NCI-H1048 (cell line): Measurements from ENCODE around the gene CDK6.
"Not testable (repeated sequence)": the region's sequence is repeated elsewhere in the genome, so short reads cannot be mapped to it uniquely, and the experiment has no call there.

Experiments
- DNase-seq: peaks from one replicate; lab custom pipeline; 2025; lab: John Stamatoyannopoulos, UW

The CDK6 gene

DNA sequence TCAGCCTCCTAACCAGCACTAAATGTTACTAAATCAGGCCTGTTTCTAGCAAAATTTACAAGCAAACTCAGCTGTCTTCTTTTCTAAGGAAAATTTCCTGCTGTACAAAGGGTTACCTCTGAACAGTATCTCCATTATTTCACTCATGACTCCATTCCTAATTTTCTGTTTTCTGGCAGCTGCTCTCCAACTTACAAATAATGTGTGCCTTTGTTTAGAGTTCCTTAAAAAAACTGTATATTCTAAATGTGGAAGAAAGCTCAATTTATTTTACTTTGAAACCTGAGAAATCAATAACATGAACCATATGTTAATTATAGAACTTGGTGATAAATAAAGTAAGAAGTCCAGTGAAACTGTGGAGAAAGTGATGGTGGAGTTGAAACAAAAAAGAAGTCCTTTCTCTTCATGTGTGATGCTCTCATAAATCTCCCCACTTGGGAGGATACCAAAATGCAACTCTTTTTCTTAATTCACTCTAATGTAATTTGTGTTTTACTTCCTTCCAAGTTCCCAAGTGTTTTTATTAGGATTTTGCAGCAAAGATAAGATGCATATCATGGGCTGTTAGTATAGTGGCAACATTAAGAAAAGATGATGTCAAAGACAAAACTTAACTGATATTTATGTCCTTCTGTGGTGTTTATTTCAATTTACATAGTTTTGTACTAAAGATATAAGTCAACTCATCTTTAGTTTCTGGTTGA is 74.8 kb downstream of the CDK6 start:
- no peak for DNase-seq

DNA sequence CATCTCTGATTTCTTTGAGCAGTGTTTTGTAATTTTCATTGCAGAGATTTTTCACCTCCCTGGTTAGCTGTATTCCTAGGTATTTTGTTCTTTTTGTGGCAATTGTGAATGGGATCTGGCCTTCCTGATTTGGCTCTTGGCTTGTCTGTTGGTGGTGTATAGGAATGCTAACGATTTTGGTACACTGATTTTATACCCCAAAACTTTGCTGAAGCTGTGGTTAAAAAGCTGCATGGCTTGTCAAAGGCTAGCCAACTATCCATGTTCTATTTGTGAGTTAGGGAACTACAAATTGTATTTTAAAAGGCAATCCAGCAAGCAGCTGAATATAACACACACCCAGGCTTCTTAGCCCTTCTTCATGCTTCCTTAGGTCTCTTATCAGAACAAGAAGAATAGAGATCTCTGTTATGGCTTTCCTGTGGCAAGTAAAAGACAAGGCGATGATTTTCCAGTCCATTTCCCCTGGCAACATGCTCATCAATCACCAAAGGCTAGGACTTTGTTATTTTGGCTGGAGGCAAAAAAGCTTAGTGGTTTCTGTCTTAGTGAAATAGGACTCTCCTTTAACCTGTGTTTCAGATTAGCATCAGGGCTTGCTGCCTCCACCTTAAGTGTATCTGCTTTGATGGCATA is 77.5 kb downstream of the CDK6 start:
- no peak for DNase-seq

DNA sequence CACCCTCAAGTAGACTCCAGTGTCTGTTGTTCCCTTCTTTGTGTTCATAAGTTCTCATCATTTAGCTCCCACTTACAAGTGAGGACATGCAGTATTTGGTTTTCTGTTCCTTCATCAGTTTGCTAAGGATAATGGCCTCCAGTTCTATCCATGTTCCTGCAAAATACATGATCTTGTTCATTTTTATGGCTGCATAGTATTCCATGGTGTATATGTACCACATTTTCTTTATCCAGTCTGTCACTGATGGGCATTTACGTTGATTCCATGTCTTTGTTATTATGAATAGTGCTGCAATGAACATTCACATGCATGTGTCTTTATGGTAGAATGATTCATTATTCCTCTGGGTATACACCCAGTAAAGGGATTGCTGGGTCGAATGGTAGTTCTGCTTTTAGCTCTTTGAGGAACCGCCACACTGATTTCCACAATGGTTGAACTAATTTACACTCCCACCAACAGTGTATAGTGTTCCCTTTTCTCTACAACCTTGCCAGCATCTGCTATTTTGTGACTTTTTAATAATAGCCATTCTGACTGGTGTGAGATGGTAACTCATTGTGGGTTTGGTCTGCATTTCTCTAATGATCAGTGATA is 79.0 kb downstream of the CDK6 start:
- DNase-seq = not testable (repeated sequence)

DNA sequence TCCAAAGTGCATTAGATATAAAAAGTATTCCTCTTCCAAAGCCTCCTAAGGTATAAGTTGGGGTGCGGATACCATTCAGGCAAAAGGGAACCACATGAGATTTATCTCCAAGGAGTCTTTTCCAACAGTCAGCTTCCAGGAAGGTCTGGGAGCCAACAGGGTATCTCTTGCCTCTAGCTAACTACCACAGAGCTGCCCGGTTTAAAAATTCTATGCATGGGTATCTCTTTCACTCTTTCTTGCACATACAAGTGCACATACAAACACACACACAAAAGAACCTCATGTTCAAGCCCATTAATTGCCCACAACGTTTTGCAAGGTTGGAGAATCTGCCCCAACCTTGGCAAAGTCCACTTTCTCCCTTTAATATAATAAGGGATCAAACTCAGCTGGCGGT is 80.7 kb downstream of the CDK6 start:
- no peak for DNase-seq

DNA sequence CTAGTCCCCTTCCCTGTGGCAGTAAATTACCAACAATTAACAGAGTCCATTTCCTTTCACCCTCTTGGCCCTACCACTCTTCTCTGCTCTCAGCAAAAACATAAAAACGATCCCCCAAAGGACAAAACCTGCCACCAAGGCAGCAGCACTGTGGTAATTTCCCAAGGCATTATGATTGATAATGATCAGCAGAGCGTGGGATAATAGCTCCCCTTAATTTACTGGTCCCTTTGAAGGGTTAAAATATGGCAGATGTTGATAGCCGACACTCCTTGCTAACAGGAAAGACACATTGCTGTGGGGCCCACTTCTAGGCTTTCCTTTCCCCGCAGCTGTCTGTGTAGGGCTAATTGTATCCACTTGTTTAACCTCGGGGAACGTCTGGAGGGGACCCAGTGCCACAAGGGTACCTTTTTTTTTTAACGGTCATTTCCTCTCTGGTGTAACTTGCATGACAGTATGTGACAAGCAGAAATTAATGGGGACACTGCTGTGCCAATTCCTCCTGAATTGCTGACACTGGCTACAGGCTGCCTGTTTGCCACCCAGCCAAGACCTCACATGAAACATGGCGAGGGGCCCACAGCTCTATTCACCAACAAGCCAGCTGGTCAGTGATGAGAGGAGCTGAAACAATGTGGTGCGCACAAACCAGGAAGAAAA is 81.3 kb downstream of the CDK6 start:
- DNase-seq = no peak

DNA sequence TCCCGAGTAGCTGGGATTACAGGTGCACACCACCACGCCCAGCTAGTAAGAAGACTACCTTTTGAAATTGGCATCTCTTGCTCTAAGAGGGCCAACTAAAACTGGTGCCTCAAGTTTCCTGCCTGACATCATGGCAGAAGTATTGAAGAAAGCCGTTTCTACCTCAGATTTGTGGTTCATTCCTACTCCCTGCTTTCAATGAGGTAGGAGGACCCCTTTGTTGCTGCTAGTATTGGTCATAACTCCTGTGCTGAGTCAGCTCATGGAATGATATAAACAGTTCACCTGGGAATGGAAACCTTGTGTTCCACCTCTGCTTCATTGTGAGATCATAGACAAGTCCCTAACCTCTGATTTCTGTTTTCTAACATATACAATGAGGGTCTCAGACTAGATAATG is 82.8 kb downstream of the CDK6 start:
- DNase-seq = no peak

DNA sequence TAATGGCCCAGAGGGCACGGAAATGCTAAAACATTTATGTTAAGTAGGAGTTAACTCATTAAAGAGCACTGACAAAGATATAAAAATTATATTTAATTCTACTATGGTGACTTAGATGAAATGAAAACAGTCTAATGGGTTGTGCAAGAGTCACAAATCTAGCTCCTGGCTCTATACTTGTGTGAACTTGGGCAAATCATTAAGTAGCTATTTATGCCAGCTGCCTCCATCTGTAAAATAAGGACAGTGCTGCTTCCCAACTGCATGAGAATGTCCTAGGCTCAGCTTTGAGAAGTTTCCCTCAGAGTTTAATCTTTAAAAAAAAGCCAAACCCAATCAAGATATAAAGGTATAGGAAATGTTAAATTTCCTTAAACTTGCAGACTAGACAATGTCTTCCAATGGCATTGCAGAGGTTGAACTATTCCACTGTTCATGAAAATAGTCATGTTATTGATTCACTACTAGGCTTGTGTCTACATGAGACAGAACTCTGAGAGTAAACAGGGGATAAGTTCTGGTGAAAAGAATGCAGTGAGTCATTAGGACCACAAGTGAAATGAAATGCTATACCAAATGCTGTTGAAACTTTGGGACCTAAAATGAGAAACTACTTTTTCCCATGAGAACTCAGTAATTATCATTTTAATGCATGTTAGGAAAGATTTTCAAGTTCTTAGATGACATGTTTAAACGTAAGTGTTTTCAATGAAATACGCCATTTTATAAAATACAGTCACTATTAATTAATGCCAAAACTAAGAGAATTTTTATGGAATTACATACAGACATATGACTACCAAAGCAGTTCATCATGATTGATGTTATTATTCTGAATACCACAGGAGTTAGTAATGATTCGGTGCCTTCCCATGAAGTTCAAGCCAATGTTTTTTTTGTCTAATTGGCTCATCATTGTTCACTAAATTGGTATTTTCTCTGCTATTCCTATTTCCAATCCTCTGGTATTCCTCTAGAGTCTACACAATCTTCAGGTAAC is 84.2 kb downstream of the CDK6 start:
- no peak for DNase-seq

DNA sequence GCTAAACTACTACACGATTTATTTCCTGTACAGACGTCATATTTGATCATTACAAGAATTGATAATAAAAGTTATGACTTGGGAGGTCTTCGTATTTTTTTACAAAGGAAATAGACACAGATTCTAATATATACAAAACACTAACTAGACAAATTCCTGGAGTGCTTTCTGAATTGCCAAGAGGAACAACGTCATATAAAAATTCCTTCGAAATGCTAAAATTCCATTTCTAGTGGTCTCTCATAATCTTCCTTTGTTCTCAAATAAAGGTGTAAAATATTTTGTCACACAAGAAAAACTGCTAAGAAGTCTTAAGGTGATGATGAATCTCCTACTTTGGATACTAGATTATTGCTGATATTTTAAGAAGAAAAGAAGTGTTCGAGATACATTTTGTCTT is 85.4 kb downstream of the CDK6 start:
- DNase-seq = no peak

DNA sequence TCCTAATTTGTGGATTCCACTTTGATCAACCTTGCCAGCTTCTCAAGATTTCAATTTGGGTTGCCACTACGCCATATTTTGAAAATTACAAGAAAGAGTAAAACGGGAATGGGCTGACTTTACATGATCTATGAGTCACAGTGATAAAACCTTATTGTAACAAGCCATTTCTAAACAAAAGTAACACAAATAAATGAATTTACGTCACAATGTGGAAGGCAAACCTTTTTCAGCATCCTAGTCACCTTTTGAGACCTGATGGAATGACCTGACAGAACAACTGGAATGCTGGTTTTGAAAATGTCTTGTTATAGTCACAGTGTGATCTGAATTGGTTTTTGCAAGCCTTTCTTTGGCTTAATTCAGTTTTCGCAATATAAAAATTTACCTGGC is 85.9 kb downstream of the CDK6 start:
- DNase-seq = no peak

DNA sequence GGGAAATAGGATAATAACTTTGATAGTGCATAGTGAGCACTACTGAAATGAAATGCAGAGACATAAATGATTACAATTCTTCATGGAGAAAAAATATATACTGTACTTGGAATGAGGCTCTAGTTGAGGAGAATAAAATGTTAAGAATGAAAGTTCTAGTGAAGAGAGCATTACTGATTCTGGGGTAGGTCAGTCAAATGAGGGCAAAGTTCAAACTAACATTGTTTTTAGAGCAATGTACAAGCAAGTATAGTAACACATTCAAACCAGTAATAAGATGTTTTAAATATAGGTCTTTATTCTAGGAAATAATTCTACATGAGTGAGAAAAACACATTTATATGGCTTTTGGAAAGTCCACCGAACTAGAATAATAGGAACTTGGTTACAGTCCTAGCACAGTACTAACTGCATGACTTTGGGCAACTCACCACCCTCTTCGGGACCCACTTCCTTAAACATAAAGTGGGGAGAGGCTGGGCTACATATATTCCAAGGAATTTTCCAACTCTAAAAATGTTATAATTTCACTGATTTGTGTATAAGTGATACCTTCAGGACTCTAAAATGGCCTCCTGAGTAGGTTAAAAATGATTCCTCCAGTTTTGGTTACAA is 86.4 kb downstream of the CDK6 start:
- DNase-seq = no peak

DNA sequence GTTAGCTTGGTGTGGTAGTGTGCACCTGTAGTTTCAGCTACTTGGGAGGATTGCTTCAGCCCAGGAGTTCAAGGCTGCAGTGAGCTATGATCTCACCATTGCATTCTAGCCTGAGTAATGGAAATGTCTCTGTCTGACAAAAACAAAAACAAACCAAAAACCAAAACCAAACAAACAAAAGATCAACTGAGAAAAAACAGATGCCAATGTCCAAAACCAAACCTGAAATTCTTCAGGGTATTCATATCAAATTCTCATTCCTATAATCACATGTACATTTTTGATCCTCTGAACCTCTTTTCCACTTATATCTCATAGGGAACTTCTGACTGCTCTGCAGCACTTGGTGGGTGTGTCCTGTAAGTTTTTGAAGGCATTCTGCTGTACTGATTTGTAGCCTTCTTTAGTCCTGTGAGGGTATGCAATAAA is 87.0 kb downstream of the CDK6 start:
- no peak for DNase-seq

DNA sequence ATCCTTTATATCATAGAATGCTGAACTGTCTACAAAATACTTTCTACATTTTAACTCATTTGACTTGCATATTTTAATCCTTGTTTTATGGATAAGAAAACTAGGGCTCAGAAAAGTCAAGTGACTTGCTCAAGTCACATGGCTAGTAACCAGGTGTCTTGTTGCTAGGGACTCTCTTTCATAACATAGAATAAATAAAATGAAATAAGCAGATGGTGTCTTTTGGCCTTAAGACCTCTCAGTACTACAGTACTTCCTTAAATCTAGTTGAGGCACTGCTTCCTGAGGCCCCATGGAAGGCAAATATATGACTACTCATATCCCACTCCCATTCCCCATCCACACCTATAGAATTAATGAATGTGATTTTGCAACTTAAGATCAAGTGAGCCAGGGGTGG is 87.9 kb downstream of the CDK6 start:
- DNase-seq = no peak

DNA sequence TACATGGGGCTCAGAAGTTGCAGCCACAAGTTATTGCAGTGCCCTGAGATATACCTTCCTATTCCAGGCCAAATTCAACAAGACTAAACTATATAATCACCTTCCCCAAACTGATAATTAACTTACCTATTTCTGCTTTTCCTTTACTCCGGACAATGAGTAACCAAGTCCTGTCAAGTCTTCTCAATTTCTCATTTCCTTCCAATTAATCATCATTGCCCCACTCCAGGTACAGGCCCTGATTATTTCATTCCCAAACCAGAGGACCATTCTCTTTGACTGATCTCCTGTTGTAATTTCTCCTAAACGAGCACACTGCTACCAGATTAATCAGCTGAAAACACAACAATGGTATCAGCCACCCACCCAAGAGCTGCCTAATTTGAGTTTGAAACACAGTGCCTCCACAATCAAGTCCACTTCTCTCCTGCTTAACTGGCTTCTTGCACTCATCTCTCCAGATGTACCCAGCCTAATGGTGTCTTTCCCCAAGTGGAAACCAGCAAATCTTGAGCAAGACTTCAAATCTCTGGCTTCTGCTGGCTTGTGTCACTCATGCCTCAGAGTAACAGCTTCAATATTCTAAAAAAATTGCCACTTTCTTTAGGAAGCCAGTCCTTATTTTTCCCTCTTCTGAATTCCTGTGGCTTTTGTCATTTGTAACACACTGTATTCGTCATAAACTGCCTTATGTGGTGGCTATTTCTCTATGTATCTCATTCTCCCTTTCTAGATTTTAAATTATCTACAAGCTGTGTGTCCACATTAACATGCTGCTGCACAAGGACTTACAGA is 89.1 kb downstream of the CDK6 start:
- DNase-seq = no peak

DNA sequence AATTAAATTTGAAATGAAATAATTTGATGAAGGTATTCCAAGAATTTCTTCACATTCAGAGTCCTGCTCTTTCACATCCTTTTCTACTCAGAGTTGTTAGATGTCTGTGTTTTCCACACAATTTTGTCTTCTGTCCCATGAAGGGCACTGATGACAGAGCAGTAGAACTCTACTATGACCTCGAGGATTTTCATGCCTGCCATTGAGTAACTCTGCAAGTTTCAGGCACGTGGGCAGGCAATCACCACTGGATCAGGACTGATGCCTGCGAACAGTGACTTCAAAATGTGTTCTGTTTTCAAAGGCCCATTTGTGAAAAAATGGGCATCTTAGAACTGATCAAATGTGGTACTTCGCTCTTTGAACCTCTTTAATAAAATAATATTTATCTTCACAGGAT is 91.1 kb downstream of the CDK6 start:
- no peak for DNase-seq

DNA sequence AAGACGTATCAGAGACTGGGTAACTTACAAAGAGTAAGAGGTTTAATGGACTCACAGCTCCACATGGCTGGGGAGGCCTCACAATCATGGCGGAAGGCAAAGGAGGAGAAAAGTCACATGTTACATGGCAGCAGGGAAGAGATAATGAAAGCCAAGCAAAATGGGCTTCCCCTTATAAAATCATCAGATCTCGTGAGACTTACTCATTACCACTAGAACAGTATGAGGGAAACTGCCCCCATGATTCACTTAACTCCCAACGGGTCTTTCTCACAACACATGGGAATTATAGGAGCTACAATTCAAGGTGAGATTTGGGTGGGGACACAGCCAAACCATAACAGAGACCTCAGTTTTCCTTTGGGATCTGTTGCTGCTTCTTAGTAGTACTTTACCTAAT is 92.2 kb downstream of the CDK6 start:
- not testable (repeated sequence) for DNase-seq

DNA sequence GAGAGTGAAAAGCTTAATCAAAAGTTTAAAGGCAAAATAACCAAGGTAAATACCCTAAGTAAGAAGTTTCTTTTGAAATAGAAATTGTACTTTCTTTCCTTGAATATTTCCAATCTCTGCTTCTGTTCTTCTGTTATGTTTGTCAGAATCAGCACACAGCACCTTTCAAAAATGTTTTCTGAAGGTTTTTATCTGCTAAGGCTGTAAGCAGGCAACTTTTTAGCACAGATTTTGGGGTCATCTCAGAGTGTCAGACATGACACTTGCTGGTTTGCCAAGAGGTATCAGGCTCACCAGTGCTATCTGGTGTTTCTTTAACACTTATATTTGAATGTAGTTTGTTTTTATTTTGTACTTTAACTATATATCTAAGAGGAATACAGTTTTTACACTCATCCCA is 94.2 kb downstream of the CDK6 start:
- DNase-seq = no peak

DNA sequence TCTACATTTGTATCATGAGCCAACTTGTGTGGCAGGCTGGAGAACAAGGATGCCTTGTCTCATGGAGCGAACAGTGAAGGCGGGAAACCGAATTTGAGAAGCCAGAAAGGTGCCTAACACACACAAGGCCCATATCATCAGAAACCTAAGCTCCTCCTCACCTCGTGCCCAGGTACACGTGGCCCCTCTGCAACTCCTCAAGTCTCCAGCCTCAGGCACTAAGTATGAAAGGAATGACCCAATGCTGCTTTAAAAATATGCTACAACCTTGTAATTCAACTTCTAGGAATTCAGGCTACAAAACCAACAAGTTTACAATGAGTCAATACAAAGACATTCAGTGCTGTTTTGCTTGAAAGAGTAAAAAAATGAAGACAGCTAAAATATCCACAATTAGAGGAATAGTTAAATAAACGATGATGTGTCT is 95.7 kb downstream of the CDK6 start:
- no peak for DNase-seq

DNA sequence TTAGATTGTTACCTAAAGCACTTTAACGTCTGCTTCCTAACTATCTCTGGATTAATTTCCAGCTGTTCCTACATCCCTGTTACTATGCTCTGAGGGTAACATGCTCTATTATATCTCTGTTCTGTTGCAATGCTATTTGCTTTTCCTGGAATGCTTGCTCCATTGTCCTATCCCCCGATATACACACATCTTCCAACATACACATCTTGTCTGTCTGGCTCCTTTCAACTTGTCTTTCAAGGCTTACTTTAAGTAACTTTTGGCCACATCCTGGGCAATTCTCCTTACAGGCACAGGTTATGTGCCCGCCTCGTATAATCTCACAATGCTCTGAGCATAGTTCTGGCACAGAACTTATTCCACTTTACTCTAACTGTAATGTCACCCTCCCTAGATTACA is 96.2 kb downstream of the CDK6 start:
- DNase-seq = no peak

DNA sequence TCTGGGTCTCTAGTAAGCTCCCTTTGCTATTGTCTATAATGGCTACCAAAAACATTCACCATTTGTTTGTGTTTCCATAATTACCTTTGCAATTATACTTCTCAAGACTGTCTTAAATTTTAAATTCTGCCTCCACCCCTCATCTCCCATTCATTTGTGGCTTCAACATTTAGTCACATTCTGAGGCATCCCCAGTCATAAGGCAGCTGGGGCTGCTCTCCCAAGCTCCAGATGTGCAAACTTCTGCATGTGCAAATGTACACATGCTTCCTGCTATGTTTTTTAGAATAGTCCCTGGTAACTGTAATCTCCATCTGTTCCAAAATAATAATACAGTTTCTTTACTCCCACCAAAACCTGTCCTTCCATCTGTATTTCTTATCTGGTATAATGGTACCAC is 97.3 kb downstream of the CDK6 start:
- DNase-seq = no peak

DNA sequence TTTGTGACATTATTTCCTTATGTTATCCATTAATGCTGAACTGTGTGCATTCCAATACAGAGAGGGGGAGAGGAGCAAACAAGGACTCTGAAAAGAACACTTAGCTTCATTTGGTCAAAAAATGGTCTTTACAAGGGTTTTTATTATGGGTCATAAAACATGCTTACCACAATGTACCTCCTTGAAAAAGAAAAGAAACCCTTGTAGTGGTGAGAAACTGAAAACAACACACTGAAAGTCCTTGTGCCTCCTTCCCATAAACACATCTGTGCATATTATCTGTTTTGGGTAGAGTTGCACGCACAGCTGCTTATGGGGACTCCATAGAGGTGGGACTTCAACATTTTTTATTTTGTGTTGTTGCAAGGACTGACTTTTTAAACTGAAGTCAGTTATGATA is 98.7 kb downstream of the CDK6 start:
- no peak for DNase-seq

DNA sequence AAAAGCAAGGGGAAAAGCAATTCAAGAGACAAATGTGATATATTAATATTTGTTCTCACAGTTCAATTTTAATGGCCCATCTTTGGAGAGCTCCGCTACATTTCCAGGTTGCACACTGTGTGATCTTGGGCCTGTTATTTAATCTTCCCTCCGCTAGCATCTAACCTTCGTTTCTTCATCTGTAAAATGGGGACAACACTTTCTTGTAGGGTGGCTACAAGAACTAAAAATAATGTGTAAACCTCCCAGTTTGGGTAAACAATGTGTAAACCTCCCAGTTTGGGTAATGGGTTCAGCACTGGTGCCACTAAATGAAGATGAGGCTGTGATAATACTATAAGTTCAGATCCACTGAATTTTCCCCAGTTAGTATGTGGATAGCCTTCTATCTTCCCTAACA is 99.5 kb downstream of the CDK6 start:
- no peak for DNase-seq
